GM18858 (cell line): Measurements from ENCODE around the gene BANF2.
"Not testable (repeated sequence)": the region's sequence is repeated elsewhere in the genome, so short reads cannot be mapped to it uniquely, and the experiment has no call there.

Source experiments
- ATAC-seq: cut with Tn5 transposase; IDR thresholded peaks from one replicate; pipeline ENCODE4 v1.9.1; 2021; ENCODE audit not compliant: unreplicated experiment

The BANF2 gene

GRCh38 chr20:17761604-17762003 lies 61.8 kb downstream of the BANF2 start:
- no peak for ATAC-seq

DNA sequence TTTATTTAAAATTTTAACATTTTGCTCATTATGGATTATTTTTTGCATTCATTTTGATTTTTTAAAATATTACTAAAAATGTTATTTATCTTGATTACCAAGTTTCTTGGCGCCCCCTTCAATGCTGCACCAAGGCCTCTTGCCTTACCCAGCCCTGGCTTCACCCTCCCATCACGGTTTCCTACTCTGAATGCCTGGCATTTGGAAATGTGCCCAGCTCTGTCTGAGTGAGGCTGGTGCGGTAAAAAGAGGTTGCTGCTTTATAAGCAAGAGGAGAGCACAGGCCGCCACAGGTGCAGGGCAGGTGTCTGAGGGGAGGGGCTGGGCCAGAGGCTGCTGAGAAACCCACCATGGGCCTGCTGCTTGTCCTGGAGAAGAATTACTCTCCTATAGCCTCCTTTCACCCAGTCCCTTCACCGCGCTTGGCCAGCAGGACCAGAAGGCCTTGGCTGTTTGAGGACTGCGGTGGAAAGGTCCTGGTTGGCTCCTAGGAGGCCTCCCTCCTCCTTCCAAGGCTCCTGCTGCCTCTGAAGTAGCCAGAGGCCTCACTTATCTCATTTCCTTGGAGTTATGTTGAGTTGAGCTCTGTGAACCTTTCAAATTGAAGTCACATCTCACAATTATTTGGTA lies 62.6 kb downstream of the BANF2 start:
- no peak for ATAC-seq

- no peak for ATAC-seq
Measured at GRCh38 chr20:17762873-17763557, 63.2 kb downstream of the BANF2 start.

- no peak for ATAC-seq
Measured at GRCh38 chr20:17765017-17765416, 65.3 kb downstream of the BANF2 start.

- no peak for ATAC-seq
Measured at GRCh38 chr20:17765584-17765983, 65.8 kb downstream of the BANF2 start.

- no peak for ATAC-seq
Measured at GRCh38 chr20:17766226-17766625, 66.5 kb downstream of the BANF2 start.

DNA sequence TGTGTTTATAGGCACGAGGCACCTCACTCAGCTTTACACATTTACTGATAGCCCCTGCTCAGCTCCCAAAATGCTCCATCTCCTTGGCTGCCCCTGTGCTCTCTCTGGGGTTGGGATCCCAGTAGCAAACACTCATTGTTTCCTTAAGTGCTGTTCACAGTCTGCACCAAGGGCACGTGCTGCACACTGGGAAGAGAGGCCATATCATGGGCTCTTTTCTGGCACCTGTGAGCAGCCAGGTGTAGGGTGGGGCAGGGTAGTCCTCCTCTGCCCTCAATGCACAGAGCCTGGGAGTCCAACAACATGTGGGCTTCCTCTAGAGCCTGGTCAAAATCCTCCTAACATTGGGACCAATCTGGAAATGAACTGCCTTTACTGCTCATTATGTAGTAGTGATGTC lies 67.9 kb downstream of the BANF2 start:
- ATAC-seq, result no peak

- no peak for ATAC-seq
Measured at GRCh38 chr20:17768271-17768670, 68.5 kb downstream of the BANF2 start.

DNA sequence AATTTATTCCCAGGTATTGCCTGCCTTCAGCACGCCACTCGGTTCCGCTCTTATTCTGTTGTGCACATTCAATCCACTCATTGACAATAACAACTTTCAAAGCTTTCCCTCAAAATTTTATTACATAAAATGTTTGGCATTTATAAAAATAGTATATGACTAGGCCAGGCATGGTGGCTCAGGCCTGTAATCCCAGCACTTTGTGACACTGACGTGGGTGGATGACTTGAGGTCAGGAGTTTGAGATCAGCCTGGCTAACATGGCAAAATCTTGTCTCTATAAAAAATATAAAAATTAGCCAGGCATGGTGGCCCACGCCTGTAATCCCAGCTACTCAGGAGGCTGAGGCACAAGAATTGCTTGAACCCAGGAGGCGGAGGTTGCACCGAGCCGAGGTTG lies 70.0 kb downstream of the BANF2 start:
- ATAC-seq, result not testable (repeated sequence)

- no peak for ATAC-seq
Measured at GRCh38 chr20:17771206-17772004, 71.6 kb downstream of the BANF2 start.

DNA sequence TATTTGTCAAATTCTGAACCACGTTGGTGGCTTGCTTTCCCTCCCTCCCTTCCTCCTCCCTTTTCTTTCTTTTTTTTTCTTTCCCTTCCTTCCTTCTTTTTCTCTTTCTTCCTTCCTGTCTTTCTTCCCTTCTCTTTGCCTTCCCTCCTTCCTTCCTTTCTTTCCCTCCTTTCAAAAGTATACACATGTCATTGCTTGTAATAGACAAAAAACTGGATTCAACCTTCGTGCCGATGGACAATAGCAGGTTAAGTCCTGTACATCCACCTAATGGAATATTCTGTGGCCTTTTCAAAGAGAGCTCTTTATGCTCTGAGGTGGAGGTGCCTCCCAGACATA lies 72.2 kb downstream of the BANF2 start:
- ATAC-seq, result no peak

GRCh38 chr20:17773619-17774018 lies 73.9 kb downstream of the BANF2 start:
- ATAC-seq, result no peak

DNA sequence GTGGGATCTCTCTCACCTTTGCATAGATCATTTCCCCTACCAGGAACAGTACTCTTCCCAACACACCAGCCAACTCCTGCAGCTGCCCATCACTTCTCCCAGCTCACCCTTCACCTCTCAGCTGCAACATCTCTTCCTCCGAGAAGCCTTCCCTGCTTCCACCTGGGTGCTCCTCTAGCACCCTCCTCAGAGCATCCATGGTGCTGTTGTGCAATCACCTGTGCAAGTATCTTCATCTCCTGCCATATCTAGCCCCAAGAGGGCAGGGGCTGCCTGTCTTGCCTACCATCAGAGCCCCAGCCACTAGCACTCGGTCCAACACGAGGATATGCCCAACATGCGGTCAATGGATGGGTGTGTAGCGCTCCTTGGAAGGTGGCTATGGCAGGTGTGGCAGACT lies 75.8 kb downstream of the BANF2 start:
- no peak for ATAC-seq

DNA sequence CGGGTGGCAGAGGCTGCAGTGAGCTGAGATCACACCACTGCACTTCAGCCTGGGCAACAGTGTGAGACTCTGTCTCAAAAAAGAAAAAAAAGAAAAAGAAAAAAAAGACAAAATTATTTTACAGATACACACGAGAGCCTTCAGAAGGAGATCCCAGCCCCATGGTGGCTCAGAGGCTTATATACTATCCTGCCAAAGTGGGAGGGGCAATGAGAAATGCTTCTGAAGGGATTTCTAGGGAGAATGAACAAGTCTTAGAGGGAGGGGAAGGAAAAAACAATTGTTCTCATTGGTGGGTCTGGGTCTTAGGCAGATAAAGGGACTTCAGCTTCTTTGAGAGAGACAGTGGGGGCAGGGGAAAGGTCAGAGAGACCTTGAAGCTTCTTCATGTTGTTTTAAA lies 76.8 kb downstream of the BANF2 start:
- ATAC-seq, result no peak

GRCh38 chr20:17779011-17779410 lies 79.2 kb downstream of the BANF2 start:
- ATAC-seq, result not testable (repeated sequence)

GRCh38 chr20:17782768-17783167 lies 83.0 kb downstream of the BANF2 start:
- peak; percentile 86 for ATAC-seq

- no peak for ATAC-seq
Measured at GRCh38 chr20:17783671-17784070, 83.9 kb downstream of the BANF2 start.

GRCh38 chr20:17785007-17785406 lies 85.2 kb downstream of the BANF2 start:
- no peak for ATAC-seq
